Astrocyte (in vitro differentiated cells and primary cell): ENCODE results near the gene GNB1L. TPM values are rescaled to one million over a fixed set of nuclear protein-coding genes. Genes with fewer than 3 reads are reported as not detected.
"Not testable (repeated sequence)": the region's sequence is repeated elsewhere in the genome, so short reads cannot be mapped to it uniquely, and the experiment has no call there.

Source experiments
- DNase-seq: peaks from one replicate; pipeline ENCODE4 v3.0.0-alpha.2; 2010; ENCODE audit warnings: low read depth
- FAIRE-seq: peaks from 2 replicates; lab custom pipeline; 2011; peaks lifted over from hg19 to GRCh38; lab: Jason Lieb, UNC
- H2AFZ ChIP-seq: 2 replicates; pipeline ENCODE4 v1.6.0; 2012; ENCODE audit warnings: low read depth, low read length, inconsistent platforms
- H3K27ac ChIP-seq: 2 replicates; pipeline ENCODE4 v1.5.1; 2011; ENCODE audit warnings: low read depth, low read length, inconsistent platforms
- H3K27me3 ChIP-seq: 2 replicates; pipeline ENCODE4 v1.6.0; 2011; ENCODE audit warnings: low read length, inconsistent platforms; ENCODE audit not compliant: insufficient read depth
- H3K36me3 ChIP-seq: 2 replicates; pipeline ENCODE4 v1.5.1; 2011; ENCODE audit warnings: low read length, inconsistent platforms; ENCODE audit not compliant: insufficient read depth
- H3K4me1 ChIP-seq: 2 replicates; pipeline ENCODE4 v1.5.1; 2011; ENCODE audit warnings: low read length, inconsistent platforms; ENCODE audit not compliant: insufficient read depth
- H3K4me2 ChIP-seq: 2 replicates; pipeline ENCODE4 v1.6.0; 2012; ENCODE audit warnings: low read length, inconsistent platforms
- H3K4me3 ChIP-seq: 2 replicates; pipeline ENCODE4 v1.5.1; 2011; ENCODE audit warnings: low read depth, mild to moderate bottlenecking, low read length, inconsistent platforms; ENCODE audit not compliant: insufficient read depth
- H3K79me2 ChIP-seq: 2 replicates; pipeline ENCODE4 v1.6.0; 2012; ENCODE audit warnings: mild to moderate bottlenecking, low read length, inconsistent platforms; ENCODE audit not compliant: insufficient read depth
- H3K9ac ChIP-seq: 2 replicates; pipeline ENCODE4 v1.6.0; 2012; ENCODE audit warnings: mild to moderate bottlenecking, low read length, inconsistent platforms
- H3K9me3 ChIP-seq: 2 replicates; pipeline ENCODE4 v1.5.1; 2012; ENCODE audit warnings: low read depth, mild to moderate bottlenecking, low read length, inconsistent platforms; ENCODE audit not compliant: insufficient read depth
- H4K20me1 ChIP-seq: 2 replicates; pipeline ENCODE4 v1.6.0; 2012; ENCODE audit warnings: low read length, inconsistent platforms; ENCODE audit not compliant: insufficient read depth
- H3K27ac Mint-ChIP-seq: one replicate; pipeline ENCODE4 v1.8.0; 2021; ENCODE audit warnings: mild to moderate bottlenecking, mixed read lengths; ENCODE audit not compliant: unreplicated experiment
- H3K27me3 Mint-ChIP-seq: one replicate; pipeline ENCODE4 v1.8.0; 2021; ENCODE audit warnings: low read depth, mixed read lengths; ENCODE audit not compliant: unreplicated experiment
- H3K36me3 Mint-ChIP-seq: one replicate; pipeline ENCODE4 v1.8.0; 2021; ENCODE audit warnings: low read depth, mixed read lengths; ENCODE audit not compliant: unreplicated experiment
- H3K4me1 Mint-ChIP-seq: one replicate; pipeline ENCODE4 v1.8.0; 2021; ENCODE audit warnings: low read depth, mixed read lengths; ENCODE audit not compliant: unreplicated experiment
- H3K4me3 Mint-ChIP-seq: one replicate; pipeline ENCODE4 v1.8.0; 2021; ENCODE audit warnings: mild to moderate bottlenecking, moderate library complexity, mixed read lengths; ENCODE audit not compliant: unreplicated experiment
- H3K9me3 Mint-ChIP-seq: one replicate; pipeline ENCODE4 v1.8.0; 2021; ENCODE audit warnings: mild to moderate bottlenecking, mixed read lengths; ENCODE audit not compliant: unreplicated experiment
- CTCF ChIP-seq: IDR thresholded peaks from 2 replicates; pipeline ENCODE4 v1.5.1; 2011; ENCODE audit warnings: low read depth, mild to moderate bottlenecking, inconsistent platforms, low read length, moderate library complexity; ENCODE audit not compliant: insufficient read depth
- EZH2 ChIP-seq: IDR thresholded peaks from 2 replicates; pipeline ENCODE4 v1.6.1; 2012; ENCODE audit warnings: mild to moderate bottlenecking, low read length, inconsistent platforms; ENCODE audit not compliant: insufficient read depth
- total RNA-seq: library from RNA; stranded (reverse); gene quantifications from 2 replicates; pipeline ENCODE4 v1.2.1, GENCODE V29; 2021

The GNB1L gene
- total RNA-seq, 1 donor from 2014 or later = 14.3 TPM

- DNase-seq (no peak), FAIRE-seq (no peak)
- TF ChIP-seq EZH2 = no peak
- no peak for TF ChIP-seq CTCF
- H3K9me3 Mint-ChIP-seq = no peaks in the 10 kb centered on the region
- Histone ChIP-seq H3K9ac (no peak overlapping the region), H3K79me2 (no peaks in the 10 kb centered on the region), H3K4me1 (no peaks in the 10 kb centered on the region), H2AFZ (no peak overlapping the region), H3K9me3 (no peaks in the 10 kb centered on the region), H4K20me1 (no peaks in the 10 kb centered on the region), H3K4me2 (no peak overlapping the region), H3K27me3 (no peaks in the 10 kb centered on the region), H3K27ac (no peak overlapping the region), H3K4me3 (no peak overlapping the region), H3K36me3 (no peaks in the 10 kb centered on the region)
- H3K4me3 Mint-ChIP-seq = no peak overlapping the region
- no peaks in the 10 kb centered on the region for H3K27me3 Mint-ChIP-seq
- peaks cover 1% of the 10 kb centered on the region for H3K4me1 Mint-ChIP-seq
- no peaks in the 10 kb centered on the region for H3K36me3 Mint-ChIP-seq
- no peak overlapping the region for H3K27ac Mint-ChIP-seq
These were observed 20.1 kb downstream of the GNB1L start for GRCh38 chr22:19834599-19834998.

GRCh38 chr22:19833327-19833726 lies 21.3 kb downstream of the GNB1L start:
- H3K36me3 Mint-ChIP-seq = not testable (repeated sequence)

GRCh38 chr22:19832476-19833108 lies 22.1 kb downstream of the GNB1L start:
- no peaks in the 10 kb centered on the region for H3K36me3 ChIP-seq
- Mint-ChIP-seq H3K4me1 (peaks cover 1% of the 10 kb centered on the region), H3K9me3 (no peaks in the 10 kb centered on the region), H3K4me3 (no peak overlapping the region), H3K27ac (no peak overlapping the region), H3K27me3 (no peaks in the 10 kb centered on the region), H3K36me3 (no peaks in the 10 kb centered on the region)
- H4K20me1 ChIP-seq = no peaks in the 10 kb centered on the region
- no peak overlapping the region for H3K4me2 ChIP-seq
- H2AFZ ChIP-seq = no peak overlapping the region
- H3K9ac ChIP-seq = no peak overlapping the region
- TF ChIP-seq CTCF (no peak), EZH2 (no peak)
- H3K27ac ChIP-seq = no peak overlapping the region
- no peaks in the 10 kb centered on the region for H3K79me2 ChIP-seq
- no peak for FAIRE-seq
- no peak for DNase-seq
- no peak overlapping the region for H3K4me3 ChIP-seq
- no peaks in the 10 kb centered on the region for H3K9me3 ChIP-seq
- H3K4me1 ChIP-seq = no peaks in the 10 kb centered on the region
- H3K27me3 ChIP-seq = no peaks in the 10 kb centered on the region

More at GRCh38 chr22:19833327-19833726, 21.3 kb downstream of the GNB1L start:
- H3K9me3 ChIP-seq, H3K36me3 ChIP-seq, DNase-seq, H3K27me3 Mint-ChIP-seq, H3K4me3 Mint-ChIP-seq, H3K27me3 ChIP-seq, H3K27ac ChIP-seq, H3K4me2 ChIP-seq, H2AFZ ChIP-seq, H3K4me1 ChIP-seq, H3K27ac Mint-ChIP-seq, H3K9ac ChIP-seq, H3K9me3 Mint-ChIP-seq, H3K79me2 ChIP-seq, H3K4me3 ChIP-seq, FAIRE-seq, H3K4me1 Mint-ChIP-seq, H4K20me1 ChIP-seq: not testable (repeated sequence)

GRCh38 chr22:19831979-19832378 lies 22.7 kb downstream of the GNB1L start:
- DNase-seq, H3K9me3 Mint-ChIP-seq, H2AFZ ChIP-seq, H3K27ac Mint-ChIP-seq, FAIRE-seq, H3K79me2 ChIP-seq, H3K27ac ChIP-seq, H3K4me1 Mint-ChIP-seq, H3K27me3 ChIP-seq, H4K20me1 ChIP-seq, H3K4me3 Mint-ChIP-seq, H3K36me3 Mint-ChIP-seq, H3K36me3 ChIP-seq, H3K9me3 ChIP-seq, H3K27me3 Mint-ChIP-seq, H3K4me1 ChIP-seq, H3K4me2 ChIP-seq, H3K9ac ChIP-seq, H3K4me3 ChIP-seq: not testable (repeated sequence)
